K562 (cell line): ENCODE data around the gene TALDO1.

Experiments
- CREB1 ChIP-seq, 2 experiments: sonication (generic) in 1 of 2; formaldehyde crosslinking in 1 of 2; IDR thresholded peaks; 2 replicates each; pipeline versions ENCODE4 v1.6.1 to v1.8.0; 2012 to 2022; ENCODE audit warnings: inconsistent platforms in 1 of 2, mild to moderate bottlenecking in 1 of 2, missing genetic modification reagents in 1 of 2, moderate library complexity in 1 of 2
- EZH2 ChIP-seq: IDR thresholded peaks from 2 replicates; pipeline ENCODE4 v1.6.1; 2012; ENCODE audit warnings: low read depth, mild to moderate bottlenecking, inconsistent platforms, low read length, borderline replicate concordance
- ZBTB1 ChIP-seq: sonication (generic); formaldehyde crosslinking; IDR thresholded peaks from 2 replicates; pipeline ENCODE4 v1.8.1; 2023; ENCODE audit warnings: missing genetic modification reagents, low read depth, mild to moderate bottlenecking, borderline replicate concordance
- TF ChIP-seq, protein P1 (sequence below), 3 experiments: IDR thresholded peaks in 2 of 3; conservative IDR thresholded peaks in 1 of 3; 2 replicates each; pipeline ENCODE4 v1.5.1; 2011 to 2012; ENCODE audit warnings: low read length in 3 of 3, mild to moderate bottlenecking in 3 of 3, control low read depth in 2 of 3, improper control_type of control experiment in 1 of 3, inconsistent platforms in 1 of 3, low read depth in 1 of 3, mixed read lengths in 1 of 3, moderate library complexity in 1 of 3; ENCODE audit not compliant: insufficient read depth in 2 of 3
- TF ChIP-seq, protein P2 (sequence below), 2 experiments: fragments of 250-450 bp in 1 of 2; fragments of 450-650 bp in 1 of 2; sonication (Bioruptor Pico) in 1 of 2; IDR thresholded peaks; 2 replicates each; pipeline versions ENCODE4 v1.6.1 to v1.8.0; 2016 to 2021; ENCODE audit warnings: mild to moderate bottlenecking in 2 of 2, moderate library complexity in 2 of 2, missing compliant biosample characterization in 1 of 2, missing genetic modification characterization in 1 of 2
- TF ChIP-seq, protein P3 (sequence below): sonication (generic); formaldehyde crosslinking; IDR thresholded peaks from 2 replicates; pipeline ENCODE4 v1.8.0; 2022; ENCODE audit warnings: missing genetic modification reagents, mild to moderate bottlenecking, borderline replicate concordance

DNA sequence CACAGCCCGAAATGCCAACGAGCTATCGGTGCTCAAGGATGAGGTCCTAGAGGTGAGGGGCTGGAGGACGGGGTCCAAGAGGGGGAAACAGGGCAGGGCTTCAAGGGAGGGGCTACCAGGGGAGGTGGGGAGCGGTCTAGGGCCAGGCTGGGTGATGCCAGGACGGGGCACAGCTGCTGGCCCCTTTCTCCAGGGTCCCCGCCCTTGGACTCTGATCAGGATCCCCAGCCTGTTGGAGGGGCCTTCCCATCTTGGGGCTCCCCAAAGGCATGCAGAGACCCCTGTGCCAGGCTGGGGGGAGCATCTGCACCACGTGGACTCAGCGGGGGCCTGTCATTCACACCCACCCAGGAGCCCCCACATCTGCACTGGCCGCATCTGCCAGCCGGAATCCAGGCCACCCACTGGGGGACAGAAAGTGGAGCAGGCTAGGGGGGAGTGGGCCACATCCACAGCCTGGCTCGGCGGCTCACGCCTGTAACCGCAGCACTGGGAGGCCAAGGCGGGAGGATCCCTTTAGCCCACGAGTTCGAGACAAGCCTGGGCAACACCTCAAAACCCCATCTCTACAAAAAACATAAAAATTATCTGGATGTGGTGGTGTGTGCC is 22.4 kb upstream of the TALDO1 start:
- TF ChIP-seq, protein P1, sequence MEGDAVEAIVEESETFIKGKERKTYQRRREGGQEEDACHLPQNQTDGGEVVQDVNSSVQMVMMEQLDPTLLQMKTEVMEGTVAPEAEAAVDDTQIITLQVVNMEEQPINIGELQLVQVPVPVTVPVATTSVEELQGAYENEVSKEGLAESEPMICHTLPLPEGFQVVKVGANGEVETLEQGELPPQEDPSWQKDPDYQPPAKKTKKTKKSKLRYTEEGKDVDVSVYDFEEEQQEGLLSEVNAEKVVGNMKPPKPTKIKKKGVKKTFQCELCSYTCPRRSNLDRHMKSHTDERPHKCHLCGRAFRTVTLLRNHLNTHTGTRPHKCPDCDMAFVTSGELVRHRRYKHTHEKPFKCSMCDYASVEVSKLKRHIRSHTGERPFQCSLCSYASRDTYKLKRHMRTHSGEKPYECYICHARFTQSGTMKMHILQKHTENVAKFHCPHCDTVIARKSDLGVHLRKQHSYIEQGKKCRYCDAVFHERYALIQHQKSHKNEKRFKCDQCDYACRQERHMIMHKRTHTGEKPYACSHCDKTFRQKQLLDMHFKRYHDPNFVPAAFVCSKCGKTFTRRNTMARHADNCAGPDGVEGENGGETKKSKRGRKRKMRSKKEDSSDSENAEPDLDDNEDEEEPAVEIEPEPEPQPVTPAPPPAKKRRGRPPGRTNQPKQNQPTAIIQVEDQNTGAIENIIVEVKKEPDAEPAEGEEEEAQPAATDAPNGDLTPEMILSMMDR (IDR thresholded peaks at IDR 0.05 in 2 of 3, conservative IDR thresholded peaks at IDR 0.05 in 1 of 3; ENCODE audit: insufficient read depth in 2 of 3, low read depth in 1 of 3, low read length in 3 of 3): no peak
- TF ChIP-seq CREB1 (IDR thresholded peaks at IDR 0.05): no peak
- no peak for TF ChIP-seq CREB1 (CRISPR knock-in tag; IDR thresholded peaks at IDR 0.05)
- TF ChIP-seq, protein P2, sequence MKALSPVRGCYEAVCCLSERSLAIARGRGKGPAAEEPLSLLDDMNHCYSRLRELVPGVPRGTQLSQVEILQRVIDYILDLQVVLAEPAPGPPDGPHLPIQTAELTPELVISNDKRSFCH (CRISPR knock-in tag; IDR thresholded peaks at IDR 0.05): no peak
- TF ChIP-seq, protein P2 (tag; IDR thresholded peaks at IDR 0.05): no peak
- no peak for TF ChIP-seq EZH2
- TF ChIP-seq ZBTB1 (CRISPR knock-in tag): no peak
- TF ChIP-seq, protein P3, sequence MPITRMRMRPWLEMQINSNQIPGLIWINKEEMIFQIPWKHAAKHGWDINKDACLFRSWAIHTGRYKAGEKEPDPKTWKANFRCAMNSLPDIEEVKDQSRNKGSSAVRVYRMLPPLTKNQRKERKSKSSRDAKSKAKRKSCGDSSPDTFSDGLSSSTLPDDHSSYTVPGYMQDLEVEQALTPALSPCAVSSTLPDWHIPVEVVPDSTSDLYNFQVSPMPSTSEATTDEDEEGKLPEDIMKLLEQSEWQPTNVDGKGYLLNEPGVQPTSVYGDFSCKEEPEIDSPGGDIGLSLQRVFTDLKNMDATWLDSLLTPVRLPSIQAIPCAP (CRISPR knock-in tag): no peak
